IPS-NIHi7 (cell line): Measurements from ENCODE around the gene LGALS7B.
A peak's percentile ranks its signal among the peaks of the same experiment; 100 is the strongest.
"Not testable (repeated sequence)": the region's sequence is repeated elsewhere in the genome, so short reads cannot be mapped to it uniquely, and the experiment has no call there.

Experiments
- DNase-seq: peaks from one replicate; pipeline ENCODE4 v3.0.0; 2012; ENCODE audit warnings: mixed read lengths; ENCODE audit errors: extremely low spot score

LGALS7B gene

DNA sequence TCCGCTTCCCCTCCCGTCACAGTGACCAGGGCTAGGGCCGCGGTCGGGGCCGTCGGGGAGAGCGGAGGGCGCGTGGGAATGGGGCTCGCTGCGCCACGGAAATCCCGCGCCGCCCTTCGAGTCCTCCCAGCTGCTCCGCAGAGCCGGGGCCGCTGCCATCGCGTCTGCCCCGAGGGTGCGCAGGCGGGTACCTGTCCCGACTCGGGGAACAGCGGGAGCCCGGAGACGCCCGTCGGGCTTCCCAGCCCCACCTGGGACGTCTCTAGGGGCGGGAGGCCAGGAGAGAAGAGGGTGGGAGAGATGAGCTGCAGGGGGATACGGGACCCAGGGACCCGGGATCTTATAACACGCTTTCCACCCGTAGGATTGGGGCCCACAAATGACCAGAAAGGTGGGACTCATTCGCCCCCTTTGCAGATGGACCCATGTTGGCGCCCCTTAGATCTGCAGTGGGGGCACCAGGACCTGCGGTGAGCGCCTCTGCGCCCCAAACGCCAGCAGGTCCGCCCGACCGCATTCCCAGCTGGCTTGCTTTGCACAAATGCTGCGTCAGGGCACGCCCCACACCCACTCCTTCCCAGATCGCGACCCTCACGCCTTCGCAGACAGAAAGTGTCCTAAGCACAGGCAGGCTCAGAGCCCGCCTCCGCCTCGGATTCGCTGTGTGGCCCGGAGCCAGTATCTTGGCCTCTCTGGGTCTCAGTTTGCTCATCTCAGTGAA, 18.6 kb upstream of the LGALS7B start:
- not testable (repeated sequence) for DNase-seq

DNA sequence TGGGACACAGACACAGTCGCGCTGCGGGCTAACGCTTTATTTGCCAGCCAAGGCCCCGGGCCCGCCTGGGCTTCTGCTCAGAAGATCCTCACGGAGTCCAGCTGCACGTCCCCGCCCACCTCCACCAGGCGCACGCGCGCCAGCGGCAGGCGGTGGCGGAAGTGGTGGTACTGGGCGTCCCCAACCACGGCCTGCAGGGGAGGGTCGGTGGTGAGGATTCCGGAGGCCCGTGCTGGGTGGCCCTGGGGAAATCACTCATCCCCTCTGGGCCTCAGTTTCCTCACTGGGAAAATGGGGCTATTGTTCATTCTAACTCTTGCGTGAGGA, 18.1 kb upstream of the LGALS7B start:
- DNase-seq: not testable (repeated sequence)

DNA sequence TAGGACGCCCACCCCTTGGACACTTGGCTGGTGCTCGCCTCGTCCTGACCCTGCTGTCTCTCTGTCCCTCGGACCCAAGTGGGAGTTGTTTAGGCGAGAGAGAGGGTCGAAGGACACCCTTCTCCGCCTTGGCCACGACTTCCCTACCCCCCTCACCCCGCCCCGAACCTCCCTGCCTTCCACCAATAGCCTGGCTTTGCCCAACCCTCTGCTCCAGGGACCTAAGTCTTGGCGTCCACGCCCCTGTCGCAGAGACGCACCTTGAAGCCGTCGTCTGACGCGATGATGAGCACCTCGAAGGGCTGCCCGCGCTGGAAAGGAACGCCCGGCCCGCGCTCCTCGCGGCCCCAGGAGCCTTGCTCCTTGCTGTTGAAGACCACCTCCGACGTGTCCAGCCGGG, 17.4 kb upstream of the LGALS7B start:
- DNase-seq: not testable (repeated sequence)

DNA sequence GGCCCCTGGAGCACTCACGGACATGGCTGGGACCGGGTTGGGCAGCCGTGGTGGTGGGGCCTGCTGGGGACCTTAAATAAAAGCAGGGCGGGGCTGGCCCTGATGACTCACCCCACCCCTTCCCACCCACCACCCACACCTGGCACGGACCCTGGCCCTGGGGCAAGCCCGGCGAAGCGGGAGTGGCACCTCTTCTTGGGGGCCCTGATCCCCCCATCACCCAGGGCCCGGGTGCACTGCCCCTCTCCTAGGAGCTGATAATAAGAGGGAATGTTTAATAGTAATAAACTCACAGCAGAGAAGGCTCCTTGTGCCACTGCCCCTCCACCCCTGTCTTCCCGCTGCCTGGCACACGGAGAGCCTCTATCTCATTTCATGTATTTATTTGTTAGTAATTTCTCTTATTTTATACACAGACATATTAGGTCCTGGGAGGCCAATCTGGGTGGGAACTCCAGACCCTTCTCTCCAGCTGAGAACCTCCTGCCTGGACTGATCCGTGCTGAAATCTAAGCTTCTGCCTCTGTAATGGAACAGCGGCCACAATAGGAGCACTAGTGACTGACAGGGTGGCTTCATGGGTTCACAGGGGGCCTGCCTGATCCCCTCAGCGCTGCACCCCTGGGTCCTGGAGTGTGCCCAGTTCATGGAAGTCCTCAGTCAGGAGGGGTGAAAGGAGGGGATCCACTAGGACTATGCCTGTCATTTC, 15.4 kb upstream of the LGALS7B start, which contains the start of gene LGALS7:
TSS of gene LGALS7 (minus strand) at position 49 of the 709 bp plus-strand sequence. CDS start at position 24, 25 bp downstream.
- no peak for DNase-seq

DNA sequence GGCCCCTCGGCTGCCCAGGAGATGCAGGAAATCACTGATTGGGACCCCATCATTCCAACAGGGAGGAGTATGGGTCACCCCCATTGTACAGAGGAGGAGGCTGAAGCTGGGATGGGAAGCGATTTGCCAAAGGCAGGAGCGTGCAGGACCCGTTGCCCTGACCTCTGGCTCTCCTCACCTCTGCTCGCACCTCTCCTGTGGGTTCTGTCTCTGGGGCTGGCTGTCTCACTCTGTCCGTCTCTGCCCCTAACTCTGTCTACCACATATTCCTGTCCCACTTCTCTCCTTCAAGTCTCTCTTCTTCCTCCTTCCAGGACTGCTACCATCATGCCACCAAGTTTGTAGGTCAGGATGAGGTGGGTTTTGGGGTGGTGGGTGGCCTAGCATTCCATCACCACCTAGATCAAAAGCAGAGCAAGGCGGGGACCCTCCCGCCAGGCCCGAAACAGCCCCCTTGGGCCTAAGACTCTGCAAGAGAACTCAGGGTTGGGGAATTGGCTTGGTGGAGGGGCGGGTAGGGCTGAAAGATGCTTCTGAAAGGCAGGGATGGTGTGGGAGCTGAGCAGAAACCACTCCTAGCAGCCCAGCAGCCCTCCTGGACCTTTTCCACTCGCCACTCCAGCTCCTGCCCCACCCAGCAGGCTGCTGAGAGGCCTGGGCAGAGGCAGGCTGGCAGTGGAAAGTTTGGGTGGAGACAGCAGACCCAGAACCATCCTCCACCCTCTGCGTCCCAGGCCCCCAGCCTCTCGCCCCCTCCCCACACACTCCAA, 14.6 kb upstream of the LGALS7B start:
- no peak for DNase-seq

DNA sequence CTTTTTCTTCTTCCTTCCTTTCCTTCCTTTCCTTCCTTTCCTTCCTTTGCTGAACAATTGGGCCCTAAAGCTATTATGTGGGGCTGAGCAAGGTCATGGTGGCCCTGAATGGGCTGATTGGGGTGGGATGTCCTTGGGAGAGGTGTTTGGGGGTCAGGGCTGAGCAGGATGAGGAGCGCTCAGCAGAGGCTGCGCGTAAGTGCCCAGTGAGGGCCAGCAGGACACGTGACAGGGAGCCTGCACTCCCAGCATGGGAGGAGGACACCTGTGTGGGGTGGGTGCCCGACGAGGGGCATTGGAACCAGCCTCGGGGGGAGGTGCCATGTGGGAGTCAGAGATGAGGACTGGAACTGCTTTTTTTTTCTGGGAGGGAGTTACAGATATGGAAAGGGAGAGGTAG, 10.3 kb upstream of the LGALS7B start:
- no peak for DNase-seq

DNA sequence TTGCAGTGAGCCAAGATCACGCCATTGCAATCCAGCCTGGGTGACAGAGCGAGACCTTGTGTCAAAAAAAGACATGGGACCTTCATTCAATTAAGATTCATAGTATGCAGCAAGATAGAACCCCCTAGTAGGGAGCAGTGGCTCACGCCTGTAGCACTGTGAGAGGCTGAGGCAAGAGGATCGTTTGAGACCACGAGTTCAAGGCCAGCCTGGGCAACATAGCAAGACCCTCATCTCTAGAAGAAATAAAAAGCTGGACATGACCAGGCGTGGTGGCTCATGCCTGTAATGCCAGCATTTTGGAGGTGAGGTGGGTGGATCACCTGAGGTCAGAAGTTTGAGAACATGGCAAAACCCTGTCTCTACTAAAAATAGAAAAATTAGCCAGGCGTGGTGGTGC, 8.6 kb upstream of the LGALS7B start:
- DNase-seq: no peak

DNA sequence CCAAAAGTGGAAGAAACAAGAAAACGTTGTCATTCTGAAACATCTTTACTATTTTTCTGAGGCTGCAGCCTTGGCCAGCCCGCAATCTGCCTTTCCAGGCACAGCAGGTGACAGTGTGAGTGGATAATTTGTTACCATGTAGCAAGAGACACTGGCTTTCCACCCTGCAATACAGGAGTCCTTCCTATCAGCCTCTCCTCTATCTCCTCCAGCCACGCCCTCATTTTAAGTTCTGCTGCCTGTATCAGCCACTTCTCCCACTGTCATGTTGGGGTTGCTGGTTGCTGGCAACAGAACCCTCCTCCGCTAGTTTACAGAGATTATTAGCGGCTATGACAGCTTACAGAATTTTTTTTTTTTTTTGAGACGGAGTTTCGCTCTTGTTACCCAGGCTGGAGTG, 7.9 kb upstream of the LGALS7B start:
- no peak for DNase-seq

DNA sequence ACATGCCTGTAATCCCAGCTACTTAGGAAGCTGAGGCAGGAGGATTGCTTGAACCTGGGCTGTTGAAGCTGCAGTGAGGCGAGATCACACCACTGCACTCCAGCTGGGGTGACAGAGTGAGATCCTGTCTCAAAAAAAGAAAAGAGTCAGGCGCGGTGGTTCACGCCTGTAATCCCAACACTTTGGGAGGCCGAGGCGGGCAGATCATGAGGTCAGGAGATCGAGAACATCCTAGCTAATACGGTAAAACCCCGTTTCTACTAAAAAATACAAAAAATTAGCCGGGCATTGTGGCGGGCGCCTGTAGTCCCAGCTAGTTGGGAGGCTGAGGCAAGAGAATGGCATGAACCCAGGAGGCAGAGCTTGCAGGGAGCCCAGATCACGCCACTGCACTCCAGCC, 6.8 kb upstream of the LGALS7B start:
- not testable (repeated sequence) for DNase-seq

DNA sequence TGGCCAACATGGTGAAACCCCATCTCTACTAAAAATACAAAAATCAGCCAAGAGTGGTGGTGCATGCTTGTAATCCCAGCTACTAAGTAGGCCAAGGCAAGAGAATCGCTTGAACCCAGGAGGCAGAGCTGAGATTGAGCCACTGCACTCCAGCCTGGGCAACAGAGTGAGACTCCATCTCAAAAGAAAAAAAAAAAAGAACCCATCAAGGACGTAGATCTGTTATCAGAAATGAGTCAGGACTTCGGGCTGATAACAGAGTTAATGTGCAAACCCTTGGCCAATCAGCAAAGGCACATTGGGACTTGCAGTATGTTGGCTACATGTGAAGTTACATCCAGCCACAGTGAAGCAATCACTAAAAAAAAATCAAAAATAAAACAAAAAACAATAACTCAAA, 4.8 kb upstream of the LGALS7B start:
- DNase-seq: no peak

DNA sequence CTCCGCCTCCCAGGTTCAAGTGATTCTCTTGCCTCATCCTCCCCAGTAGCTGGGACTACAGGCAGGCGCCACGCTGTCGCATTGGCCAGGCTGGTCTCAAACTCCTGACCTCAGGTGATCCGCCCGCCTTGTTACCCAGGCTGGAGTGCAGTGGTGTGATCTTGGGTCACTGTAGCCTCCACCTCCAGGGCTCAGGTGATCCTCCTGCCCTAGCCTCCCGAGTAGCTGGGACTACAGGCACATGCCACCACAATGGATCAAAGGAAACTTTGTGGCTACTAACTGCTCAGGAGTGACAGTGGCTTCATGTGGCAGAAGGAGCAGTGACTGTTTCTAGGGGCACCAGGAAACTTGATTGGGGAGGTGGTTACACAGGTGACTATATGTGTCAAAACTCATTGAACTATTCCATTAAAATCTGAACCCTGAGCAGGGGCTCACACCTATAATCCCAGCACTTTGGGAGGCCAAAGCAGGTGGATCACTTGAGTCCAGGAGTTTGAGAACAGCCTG, 3.8 kb upstream of the LGALS7B start:
- DNase-seq: no peak

DNA sequence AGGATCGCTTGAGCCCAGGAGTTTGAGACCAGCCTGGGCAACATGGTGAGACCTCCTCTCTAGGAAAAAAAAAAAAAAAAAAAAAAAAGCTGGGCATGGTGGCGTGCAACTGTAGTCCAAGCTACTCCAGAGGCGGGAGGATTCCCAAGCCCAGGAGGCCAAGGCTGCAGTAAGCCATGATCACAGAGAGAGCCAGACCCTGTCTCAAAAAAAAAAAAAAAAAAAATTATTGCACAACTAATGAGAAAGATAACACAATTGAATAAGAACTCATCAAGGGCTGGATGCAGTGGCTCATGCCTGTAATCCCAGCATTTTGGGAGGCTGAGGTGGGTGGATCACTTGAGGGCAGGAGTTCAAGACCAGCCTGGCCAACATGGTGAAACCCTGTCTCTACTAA, 2.9 kb upstream of the LGALS7B start:
- DNase-seq: not testable (repeated sequence)

DNA sequence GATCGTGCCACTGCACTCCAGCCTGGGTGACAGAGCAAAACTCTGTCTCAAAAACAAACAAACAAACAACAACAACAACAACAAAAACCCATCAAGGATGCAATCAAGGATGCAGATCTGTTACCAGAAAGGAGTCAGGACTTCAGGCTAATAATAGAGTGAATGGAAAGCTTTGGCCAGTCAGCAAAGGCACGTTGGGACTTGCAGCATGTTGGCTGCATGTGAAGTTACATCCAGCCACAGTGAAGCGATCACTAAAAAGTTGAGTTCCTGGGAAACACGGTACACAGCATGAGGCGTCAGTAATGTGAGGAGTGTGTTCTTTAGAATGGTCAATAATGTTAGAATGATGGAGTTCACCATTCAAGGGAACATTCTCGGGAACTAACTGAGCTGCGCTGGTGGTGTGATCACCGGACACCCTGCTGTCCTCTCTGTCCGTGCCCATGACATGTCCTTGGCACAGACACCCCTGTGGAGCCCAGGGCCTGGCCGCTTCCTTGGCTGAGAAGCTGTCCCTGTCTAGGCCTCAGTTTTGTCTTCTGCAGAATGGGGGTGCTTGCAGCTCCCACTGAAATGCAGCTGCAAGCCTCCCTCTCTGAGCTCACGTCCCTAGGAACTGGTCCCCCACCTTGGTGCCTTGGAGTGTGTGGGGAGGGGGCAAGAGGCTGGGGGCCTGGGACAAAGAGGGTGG, 2.3 kb upstream of the LGALS7B start:
- DNase-seq: no peak

DNA sequence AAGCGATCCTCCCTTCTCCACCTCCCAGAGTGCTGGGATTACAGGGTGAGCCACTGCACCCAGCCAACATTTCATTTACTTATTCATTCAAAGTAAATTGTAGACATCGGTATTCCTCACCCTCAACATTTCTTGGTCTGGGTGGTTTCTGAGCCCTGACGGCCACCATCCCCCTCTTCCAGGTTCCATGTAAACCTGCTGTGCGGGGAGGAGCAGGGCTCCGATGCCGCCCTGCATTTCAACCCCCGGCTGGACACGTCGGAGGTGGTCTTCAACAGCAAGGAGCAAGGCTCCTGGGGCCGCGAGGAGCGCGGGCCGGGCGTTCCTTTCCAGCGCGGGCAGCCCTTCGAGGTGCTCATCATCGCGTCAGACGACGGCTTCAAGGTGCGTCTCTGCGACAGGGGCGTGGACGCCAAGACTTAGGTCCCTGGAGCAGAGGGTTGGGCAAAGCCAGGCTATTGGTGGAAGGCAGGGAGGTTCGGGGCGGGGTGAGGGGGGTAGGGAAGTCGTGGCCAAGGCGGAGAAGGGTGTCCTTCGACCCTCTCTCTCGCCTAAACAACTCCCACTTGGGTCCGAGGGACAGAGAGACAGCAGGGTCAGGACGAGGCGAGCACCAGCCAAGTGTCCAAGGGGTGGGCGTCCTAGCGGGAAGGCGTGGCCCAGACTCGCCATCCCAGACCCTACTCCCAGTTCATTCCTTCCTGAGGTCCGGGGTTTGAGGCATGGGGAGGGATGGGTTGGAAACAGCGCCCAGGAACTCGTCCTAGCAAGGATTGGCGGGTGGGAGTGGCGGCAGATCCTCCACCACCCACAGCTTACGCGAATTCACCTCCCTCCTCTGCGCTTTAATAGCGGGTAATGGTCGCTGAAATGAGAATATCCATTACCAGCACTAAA, 1.8 kb downstream of the LGALS7B start:
- DNase-seq: not testable (repeated sequence)

DNA sequence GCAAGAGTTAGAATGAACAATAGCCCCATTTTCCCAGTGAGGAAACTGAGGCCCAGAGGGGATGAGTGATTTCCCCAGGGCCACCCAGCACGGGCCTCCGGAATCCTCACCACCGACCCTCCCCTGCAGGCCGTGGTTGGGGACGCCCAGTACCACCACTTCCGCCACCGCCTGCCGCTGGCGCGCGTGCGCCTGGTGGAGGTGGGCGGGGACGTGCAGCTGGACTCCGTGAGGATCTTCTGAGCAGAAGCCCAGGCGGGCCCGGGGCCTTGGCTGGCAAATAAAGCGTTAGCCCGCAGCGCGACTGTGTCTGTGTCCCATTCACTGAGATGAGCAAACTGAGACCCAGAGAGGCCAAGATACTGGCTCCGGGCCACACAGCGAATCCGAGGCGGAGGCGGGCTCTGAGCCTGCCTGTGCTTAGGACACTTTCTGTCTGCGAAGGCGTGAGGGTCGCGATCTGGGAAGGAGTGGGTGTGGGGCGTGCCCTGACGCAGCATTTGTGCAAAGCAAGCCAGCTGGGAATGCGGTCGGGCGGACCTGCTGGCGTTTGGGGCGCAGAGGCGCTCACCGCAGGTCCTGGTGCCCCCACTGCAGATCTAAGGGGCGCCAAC, 2.6 kb downstream of the LGALS7B start:
- not testable (repeated sequence) for DNase-seq

DNA sequence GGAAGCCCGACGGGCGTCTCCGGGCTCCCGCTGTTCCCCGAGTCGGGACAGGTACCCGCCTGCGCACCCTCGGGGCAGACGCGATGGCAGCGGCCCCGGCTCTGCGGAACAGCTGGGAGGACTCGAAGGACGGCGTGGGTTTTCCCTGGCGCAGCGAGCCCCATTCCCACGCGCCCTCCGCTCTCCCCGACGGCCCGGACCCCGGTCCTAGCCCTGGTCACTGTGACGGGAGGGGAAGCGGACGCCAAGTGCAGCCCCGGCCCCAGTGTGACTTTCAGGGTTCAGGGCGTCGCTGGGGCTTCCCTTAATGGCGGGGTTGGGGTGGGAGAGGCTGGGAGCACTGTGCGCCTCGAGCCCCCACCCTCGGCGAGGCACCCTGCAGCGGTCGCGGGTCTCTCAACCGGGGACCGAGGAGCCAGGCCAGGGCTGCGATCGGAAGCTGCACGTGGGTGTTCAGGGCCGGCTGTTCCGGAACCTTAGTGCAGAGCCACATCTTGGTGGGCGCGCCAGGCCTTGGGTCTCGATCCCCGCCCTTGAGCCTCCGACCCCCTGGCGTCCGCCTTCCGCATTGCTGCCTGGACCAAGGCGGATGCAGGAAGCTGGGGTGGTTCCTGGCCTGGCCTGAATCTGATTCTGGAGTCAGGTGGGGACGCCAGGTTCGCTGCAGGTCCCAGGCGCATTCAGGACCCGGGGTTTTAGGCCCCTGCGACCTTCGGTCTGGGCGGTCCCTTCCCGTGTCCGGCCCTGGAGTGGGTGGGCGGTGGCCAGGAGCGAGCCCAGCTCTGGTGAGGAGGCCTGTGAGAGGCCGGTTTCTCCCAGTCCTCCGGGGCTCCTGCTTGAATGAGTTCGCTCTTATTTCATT, 3.5 kb downstream of the LGALS7B start:
- DNase-seq: peak; percentile 58

DNA sequence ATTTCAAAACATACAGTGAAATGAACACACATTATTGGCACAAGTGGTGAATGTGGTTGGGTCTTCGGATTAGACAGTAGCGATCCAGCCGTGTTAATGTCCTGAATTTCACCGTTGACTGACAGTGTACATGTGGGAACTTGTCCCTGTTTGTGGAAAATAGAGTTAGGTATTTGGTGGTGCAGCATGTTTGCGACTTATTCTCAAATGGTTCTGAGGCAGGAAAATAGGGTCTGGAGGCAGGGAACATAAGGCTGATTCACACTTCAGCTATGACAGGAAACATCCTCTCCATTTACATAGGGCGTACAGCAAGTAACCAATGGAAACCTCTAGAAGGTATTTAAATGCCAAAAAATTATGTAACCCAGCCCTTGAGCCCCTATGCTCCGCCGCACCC, 4.2 kb downstream of the LGALS7B start:
- DNase-seq: no peak

DNA sequence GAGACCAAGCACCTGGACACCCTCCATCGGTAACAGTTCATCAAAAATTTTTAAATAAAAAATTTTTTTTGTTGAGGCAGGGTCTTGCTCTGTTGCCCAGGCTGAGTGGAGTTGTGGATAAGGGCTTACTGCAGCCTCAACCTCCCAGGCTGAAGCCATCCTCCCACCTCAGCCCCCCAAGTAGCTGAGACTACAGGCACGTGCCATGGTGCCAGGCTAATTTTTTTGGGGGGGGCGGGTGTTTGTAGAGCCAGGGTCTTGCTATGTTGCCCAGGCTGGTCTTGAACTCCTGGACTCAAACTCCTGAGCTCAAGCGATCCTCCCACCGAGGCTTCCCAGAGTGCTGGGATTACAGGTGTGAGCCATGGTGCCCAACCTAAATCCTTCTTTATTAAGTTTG, 4.7 kb downstream of the LGALS7B start:
- DNase-seq: no peak

DNA sequence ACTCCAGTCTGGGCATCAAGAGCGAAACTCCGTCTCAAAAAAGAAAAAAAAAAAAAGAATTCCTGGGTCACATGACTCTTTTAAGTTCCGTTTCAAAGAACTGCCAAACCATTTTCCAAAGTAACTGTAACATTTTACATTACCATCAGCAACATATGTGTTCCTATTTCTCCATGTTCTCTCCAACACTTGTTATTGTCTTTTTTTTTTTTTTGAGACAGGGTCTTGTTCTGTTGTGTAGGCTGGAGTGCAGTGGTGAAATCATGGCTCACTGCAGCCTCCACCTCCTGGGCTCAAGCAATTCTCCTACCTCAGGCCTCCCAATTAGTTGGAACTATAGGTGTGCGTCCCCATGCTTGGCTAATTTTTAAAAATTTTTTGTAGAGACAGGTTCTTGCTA, 6.5 kb downstream of the LGALS7B start:
- DNase-seq: no peak
